Smooth muscle cell (in vitro differentiated cells): ENCODE measurements around the gene DAB1. TPM values are rescaled to one million over a fixed set of nuclear protein-coding genes. Genes with fewer than 3 reads are reported as not detected.

Experiments
- DNase-seq: peaks from one replicate; lab custom pipeline; 2025; ENCODE audit not compliant: unreplicated experiment; lab: John Stamatoyannopoulos, UW
- H2AFZ ChIP-seq: fragments of 200-600 bp; sonication (generic); 2 replicates; pipeline ENCODE4 v1.6.0; 2016; ENCODE audit warnings: antibody characterized with exemption, low read depth, mild to moderate bottlenecking
- H3F3A ChIP-seq: fragments of 200-600 bp; sonication (generic); 2 replicates; pipeline ENCODE4 v1.6.0; 2017; ENCODE audit warnings: antibody characterized with exemption, low read depth
- H3K27ac ChIP-seq: fragments of 200-600 bp; sonication (generic); 2 replicates; pipeline ENCODE4 v1.5.1; 2016; ENCODE audit warnings: low read depth, mild to moderate bottlenecking
- H3K27me3 ChIP-seq: fragments of 200-600 bp; sonication (generic); 2 replicates; pipeline ENCODE4 v1.6.1; 2016; ENCODE audit warnings: low read depth, mild to moderate bottlenecking
- H3K36me3 ChIP-seq: fragments of 200-600 bp; sonication (generic); 2 replicates; pipeline ENCODE4 v1.5.1; 2016; ENCODE audit warnings: low read depth
- H3K4me1 ChIP-seq: fragments of 200-600 bp; sonication (generic); 2 replicates; pipeline ENCODE4 v1.5.1; 2016; ENCODE audit warnings: low read depth
- H3K4me2 ChIP-seq: fragments of 200-600 bp; sonication (generic); 2 replicates; pipeline ENCODE4 v1.6.0; 2016; ENCODE audit warnings: mild to moderate bottlenecking
- H3K4me3 ChIP-seq: fragments of 200-600 bp; sonication (generic); 2 replicates; pipeline ENCODE4 v1.5.1; 2016; ENCODE audit warnings: mild to moderate bottlenecking
- H3K79me2 ChIP-seq: fragments of 200-600 bp; sonication (generic); 2 replicates; pipeline ENCODE4 v1.6.0; 2016; ENCODE audit warnings: low read depth, mild to moderate bottlenecking
- H3K9ac ChIP-seq: fragments of 200-600 bp; sonication (generic); 2 replicates; pipeline ENCODE4 v1.6.0; 2016; ENCODE audit warnings: low read depth
- H3K9me3 ChIP-seq: fragments of 200-600 bp; sonication (generic); replicated peaks from 2 replicates; pipeline ENCODE4 v1.5.1; 2016; ENCODE audit warnings: low read depth
- H4K20me1 ChIP-seq: fragments of 200-600 bp; sonication (generic); 2 replicates; pipeline ENCODE4 v1.6.0; 2016; ENCODE audit warnings: low read depth
- WGBS: methylation state at CpG from one replicate; pipeline ENCODE4 v1.1.7; 2016; ENCODE audit warnings: low lambda C conversion rate; 5-methylcytosine and 5-hydroxymethylcytosine counted together
- polyA plus RNA-seq: library from polyadenylated mRNA; unstranded; fragments of >200 nt; fragmentation: Nextera tagmentation; extraction: Ambion mirVana; gene quantifications from 2 replicates; pipeline ENCODE4 v1.2.1, GENCODE V29; 2016
- total RNA-seq: library from RNA; depleted of rRNA; stranded (reverse); fragments of >200 nt; gene quantifications from 2 replicates; pipeline ENCODE4 v1.2.3, GENCODE V29; 2014
- TF ChIP-seq, protein P1 (sequence below): fragments of 200-600 bp; sonication (generic); IDR thresholded peaks from 2 replicates; pipeline ENCODE4 v1.5.1; 2017; ENCODE audit warnings: borderline replicate concordance, mild to moderate bottlenecking, antibody characterized with exemption; ENCODE audit not compliant: insufficient read depth, poor library complexity, severe bottlenecking

Gene DAB1
- total and polyA plus RNA-seq, 2 experiments from 2014 or later, result 0.22 to 0.30 TPM

DNA sequence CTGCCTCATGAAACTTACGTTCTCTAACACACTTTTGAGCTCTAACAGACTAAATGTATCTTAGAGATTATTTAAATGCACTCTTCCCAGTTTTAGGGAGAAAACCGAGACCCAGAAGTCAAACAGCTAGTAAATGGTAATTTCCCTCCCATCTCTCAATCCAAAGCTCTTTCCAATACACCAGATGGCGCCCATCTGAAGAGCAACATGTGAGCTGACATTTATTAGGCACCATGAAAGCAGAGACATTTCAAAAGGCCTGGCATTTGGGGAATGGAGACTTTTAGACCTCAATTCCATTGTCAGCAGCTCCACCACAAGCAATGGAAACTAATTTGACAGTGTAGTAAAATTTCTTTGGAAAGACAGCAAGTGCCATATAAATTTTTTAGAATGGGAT, 191.4 kb downstream of the DAB1 start:
- Histone ChIP-seq H3K4me2 (no peak overlapping the region), H3K36me3 (no peaks in the 10 kb centered on the region), H3K4me3 (no peak overlapping the region), H3K27me3 (no peaks in the 10 kb centered on the region), H3F3A (no peaks in the 10 kb centered on the region), H3K4me1 (no peaks in the 10 kb centered on the region), H4K20me1 (no peaks in the 10 kb centered on the region), H2AFZ (no peak overlapping the region), H3K27ac (no peak overlapping the region), H3K9me3 (no peaks in the 10 kb centered on the region), H3K79me2 (no peaks in the 10 kb centered on the region), H3K9ac (no peak overlapping the region)
- TF ChIP-seq, protein P1, sequence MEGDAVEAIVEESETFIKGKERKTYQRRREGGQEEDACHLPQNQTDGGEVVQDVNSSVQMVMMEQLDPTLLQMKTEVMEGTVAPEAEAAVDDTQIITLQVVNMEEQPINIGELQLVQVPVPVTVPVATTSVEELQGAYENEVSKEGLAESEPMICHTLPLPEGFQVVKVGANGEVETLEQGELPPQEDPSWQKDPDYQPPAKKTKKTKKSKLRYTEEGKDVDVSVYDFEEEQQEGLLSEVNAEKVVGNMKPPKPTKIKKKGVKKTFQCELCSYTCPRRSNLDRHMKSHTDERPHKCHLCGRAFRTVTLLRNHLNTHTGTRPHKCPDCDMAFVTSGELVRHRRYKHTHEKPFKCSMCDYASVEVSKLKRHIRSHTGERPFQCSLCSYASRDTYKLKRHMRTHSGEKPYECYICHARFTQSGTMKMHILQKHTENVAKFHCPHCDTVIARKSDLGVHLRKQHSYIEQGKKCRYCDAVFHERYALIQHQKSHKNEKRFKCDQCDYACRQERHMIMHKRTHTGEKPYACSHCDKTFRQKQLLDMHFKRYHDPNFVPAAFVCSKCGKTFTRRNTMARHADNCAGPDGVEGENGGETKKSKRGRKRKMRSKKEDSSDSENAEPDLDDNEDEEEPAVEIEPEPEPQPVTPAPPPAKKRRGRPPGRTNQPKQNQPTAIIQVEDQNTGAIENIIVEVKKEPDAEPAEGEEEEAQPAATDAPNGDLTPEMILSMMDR, result no peak
- no peak for DNase-seq
- WGBS, result 70% methylated on average over 3 of the region's 3 CpGs

DNA sequence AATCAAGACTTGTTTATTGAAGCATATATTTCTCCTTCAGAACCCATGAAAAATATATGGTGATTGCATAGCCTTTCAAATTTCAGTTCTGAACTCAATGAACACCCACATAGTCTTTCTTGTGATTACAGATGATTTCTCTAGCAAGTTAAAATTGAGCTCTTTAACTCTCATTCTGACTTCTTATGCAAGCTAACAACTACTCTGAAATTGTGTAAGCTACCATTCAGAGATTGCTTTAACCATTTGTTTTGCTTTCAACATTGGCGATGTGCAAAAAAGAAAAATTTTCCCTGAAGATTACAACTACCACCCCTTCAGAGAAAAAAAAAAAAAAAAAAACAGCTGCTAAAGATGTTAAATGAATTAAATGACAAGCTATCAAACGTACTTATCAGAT, 193.9 kb downstream of the DAB1 start:
- Histone ChIP-seq H3K4me1 (peaks cover under 1% of the 10 kb centered on the region), H3K9ac (no peak overlapping the region), H3K27ac (no peak overlapping the region), H3K36me3 (no peaks in the 10 kb centered on the region), H3K4me2 (no peak overlapping the region), H3F3A (no peaks in the 10 kb centered on the region), H3K79me2 (no peaks in the 10 kb centered on the region), H3K9me3 (no peaks in the 10 kb centered on the region), H4K20me1 (no peaks in the 10 kb centered on the region), H3K4me3 (no peak overlapping the region), H3K27me3 (no peaks in the 10 kb centered on the region), H2AFZ (no peak overlapping the region)
- WGBS, result 78% methylated on average over 2 of the region's 2 CpGs
- no peak for DNase-seq
- TF ChIP-seq, protein P1, result no peak

DNA sequence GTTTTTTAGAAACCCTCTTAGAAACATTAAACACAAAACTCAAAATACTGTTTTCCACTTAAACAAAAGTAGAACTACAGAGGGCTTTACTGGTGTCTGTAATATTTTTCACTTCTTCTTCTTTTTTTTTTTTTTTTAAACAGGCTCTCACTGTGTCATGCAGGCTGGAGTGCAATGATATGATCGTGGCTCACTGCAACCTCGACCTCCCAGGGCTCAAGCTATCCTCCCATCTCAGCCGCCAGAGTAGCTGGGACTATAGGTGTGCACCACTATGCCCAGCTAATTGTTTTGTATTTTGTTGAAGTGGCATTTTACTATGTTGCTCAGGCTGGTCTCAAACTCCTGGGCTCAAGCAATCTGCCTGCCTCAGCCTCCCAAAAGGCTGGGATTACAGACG, 194.8 kb downstream of the DAB1 start:
- no peak for DNase-seq
- Histone ChIP-seq H3K4me1 (peaks cover 8% of the 10 kb centered on the region), H3K27me3 (no peaks in the 10 kb centered on the region), H3K9ac (no peak overlapping the region), H3K79me2 (no peaks in the 10 kb centered on the region), H3K4me2 (no peak overlapping the region), H3K9me3 (no peaks in the 10 kb centered on the region), H3K27ac (no peak overlapping the region), H3K4me3 (no peak overlapping the region), H2AFZ (no peak overlapping the region), H3K36me3 (no peaks in the 10 kb centered on the region), H3F3A (no peaks in the 10 kb centered on the region), H4K20me1 (no peaks in the 10 kb centered on the region)
- 80% methylated on average over 4 of the region's 4 CpGs for WGBS
- TF ChIP-seq, protein P1, result no peak

DNA sequence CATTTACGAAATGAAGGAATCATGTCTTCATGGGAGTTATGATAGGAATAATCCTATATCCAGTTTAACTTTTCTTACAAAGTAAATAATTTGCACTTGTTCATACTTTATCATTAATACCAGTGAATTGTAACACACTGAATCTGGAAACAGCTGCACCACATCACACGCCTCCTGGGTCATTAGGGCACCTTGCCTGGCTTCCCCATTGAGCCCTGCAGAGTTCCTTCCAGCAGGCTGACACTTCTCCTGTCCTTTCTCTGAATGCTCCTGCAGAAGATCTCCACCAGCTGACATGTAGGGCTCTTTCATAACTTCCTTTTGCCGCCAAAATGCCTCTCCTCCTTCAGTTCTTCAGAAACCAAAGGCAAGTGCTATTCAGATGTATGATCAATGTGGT, 201.1 kb downstream of the DAB1 start:
- TF ChIP-seq, protein P1, result no peak
- H3K27ac ChIP-seq, result no peak overlapping the region
- H3K9ac ChIP-seq, result no peak overlapping the region
- no peak overlapping the region for H2AFZ ChIP-seq
- no peaks in the 10 kb centered on the region for H3F3A ChIP-seq
- H3K4me3 ChIP-seq, result no peak overlapping the region
- no peaks in the 10 kb centered on the region for H4K20me1 ChIP-seq
- H3K4me2 ChIP-seq, result no peak overlapping the region
- peaks cover 8% of the 10 kb centered on the region for H3K4me1 ChIP-seq
- no peaks in the 10 kb centered on the region for H3K9me3 ChIP-seq
- H3K79me2 ChIP-seq, result no peaks in the 10 kb centered on the region
- no peaks in the 10 kb centered on the region for H3K27me3 ChIP-seq
- no peaks in the 10 kb centered on the region for H3K36me3 ChIP-seq
- 96% methylated on average over 3 of the region's 3 CpGs for whole genome bisulfite sequencing
- no peak for DNase-seq
